HG03342 (cell line): ENCODE results near the gene TMEM242.

ENCODE experiments used
- ATAC-seq: cut with Tn5 transposase; IDR thresholded peaks from one replicate; pipeline ENCODE4 v1.9.1; 2021; ENCODE audit warnings: mild to moderate bottlenecking, moderate library complexity; ENCODE audit not compliant: unreplicated experiment

TMEM242 gene

DNA sequence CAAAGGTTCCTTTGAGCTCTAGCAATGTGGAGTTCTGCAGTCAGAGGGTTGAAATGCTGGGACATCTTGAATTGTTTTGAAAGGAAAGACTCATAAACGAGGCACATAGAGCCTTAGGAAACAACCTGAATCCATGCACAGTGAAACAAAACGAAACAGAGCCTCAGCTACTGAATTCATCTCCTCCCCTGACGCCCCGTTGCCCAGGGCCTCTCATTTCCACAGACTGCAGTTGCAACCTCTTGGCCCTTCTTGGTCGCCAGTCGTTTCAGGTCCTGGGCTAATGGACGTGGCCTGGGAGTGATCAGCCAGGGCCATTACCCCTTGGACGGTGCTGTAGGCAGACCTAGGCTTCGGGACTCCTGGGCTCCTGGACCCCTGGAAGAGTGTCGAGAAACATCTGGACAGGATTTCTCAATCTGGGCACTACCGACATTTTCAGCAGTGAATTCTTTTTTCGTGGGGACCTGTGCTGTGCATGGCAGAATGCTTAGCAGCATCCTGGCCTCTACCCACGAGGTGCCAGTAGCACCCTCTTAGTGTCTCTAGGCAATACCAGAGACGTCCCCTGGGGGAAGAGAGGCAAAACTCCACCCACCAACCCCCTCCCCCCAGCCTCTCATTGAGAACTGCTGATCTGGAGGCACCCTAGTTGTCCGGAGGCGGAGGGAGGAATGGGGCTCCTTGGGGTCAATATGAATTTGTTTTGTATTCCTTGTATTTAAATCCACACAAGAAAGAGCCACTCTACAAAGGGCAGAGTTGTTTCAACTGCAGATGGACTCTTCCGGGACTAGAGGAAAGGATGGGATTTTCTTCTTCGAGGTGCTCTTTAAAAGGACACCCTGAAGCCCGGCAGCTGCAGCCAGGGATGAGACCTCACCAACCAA lies 50.2 kb downstream of the TMEM242 start:
- no peak for ATAC-seq

DNA sequence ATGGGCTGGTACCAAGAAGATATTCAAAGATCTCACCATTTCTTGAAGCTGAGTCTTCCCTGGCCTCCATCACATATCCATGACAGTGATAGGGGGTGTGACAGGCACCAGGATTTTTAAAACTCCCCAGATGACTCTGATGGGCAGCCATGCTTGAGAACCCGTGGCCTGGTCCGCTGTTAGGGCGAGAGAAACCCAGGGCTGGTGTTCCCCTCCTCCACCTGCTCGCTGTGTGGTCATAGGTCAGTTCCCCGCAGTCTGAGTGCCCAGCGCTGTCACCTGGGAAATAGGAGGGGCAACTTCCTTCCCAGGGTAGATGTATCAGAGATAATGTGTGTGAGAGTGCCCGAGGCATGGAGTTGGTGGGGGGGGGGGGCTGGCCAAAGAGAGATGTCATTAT lies 50.9 kb downstream of the TMEM242 start:
- ATAC-seq, result no peak

DNA sequence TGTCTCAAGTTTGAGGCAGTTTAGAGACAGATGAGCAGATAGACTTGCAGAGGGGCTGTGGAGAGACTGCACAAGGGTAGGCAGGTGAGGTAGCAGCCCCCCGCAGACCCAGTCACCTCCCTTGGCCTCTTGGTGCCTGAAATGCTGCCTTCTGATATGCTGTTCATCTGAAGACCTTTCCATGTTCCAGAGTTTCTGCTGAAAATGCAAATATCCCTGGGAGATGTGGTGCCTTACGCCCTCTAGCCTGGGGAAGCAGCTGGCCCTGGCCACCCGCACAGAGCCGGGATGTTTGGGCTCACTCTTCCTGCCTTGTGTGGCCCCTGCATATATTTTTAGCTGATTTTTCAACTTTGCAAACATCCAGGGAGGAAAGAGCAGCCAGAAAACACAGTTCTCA lies 51.4 kb downstream of the TMEM242 start:
- no peak for ATAC-seq

DNA sequence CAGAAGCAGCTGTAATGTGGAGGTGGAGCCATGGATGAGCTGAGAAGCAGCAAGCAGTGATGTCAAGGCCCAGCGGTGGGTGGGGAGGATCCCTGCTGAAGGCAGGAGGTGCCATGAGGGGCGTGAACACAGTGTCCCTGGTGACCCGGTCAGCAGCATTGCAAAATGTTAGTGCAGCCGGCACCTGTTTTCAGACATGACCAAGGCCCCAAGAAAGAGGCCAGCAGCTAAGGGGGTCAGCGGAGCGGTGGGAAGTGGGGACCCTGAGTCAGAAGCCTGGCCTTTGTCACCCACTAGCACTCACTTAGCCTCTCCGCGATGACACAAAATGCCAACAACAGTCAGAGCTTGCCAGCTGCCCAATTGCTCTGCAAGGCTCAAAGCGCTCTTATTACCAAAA lies 51.9 kb downstream of the TMEM242 start:
- no peak for ATAC-seq

DNA sequence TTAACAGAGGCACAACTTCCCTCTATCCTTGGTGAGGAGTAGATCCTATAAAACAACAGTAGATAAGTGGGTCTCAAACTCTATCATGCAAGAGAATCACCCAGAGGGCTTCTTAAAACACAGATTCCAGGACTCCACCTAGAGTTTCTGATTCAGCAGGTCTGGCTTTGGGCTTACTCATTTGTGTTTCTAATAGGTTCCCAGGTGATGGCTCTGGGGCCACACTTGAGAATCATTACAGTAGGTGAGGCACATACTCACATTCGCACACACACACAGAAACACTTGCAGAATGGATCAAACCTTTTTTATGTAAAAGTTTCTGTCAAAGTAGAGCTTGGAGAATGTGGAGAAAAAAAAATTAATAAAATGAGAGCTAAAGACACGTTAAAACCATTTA lies 52.4 kb downstream of the TMEM242 start:
- ATAC-seq, result no peak

DNA sequence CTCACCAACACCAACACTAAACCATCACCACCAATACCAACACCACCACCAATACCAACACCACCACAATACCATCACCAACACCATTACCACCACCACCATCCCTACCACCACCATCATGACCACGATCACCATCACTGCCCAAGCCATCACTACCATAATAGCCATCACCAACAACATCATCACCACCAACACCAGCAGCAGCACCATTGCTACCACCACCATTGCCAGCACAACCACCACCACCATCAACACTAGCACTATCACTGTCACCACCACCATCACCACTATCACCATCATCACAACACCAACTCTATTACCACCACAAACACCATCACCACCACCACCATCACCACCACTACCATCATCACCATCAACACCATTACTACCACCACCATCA lies 53.0 kb downstream of the TMEM242 start:
- no peak for ATAC-seq

DNA sequence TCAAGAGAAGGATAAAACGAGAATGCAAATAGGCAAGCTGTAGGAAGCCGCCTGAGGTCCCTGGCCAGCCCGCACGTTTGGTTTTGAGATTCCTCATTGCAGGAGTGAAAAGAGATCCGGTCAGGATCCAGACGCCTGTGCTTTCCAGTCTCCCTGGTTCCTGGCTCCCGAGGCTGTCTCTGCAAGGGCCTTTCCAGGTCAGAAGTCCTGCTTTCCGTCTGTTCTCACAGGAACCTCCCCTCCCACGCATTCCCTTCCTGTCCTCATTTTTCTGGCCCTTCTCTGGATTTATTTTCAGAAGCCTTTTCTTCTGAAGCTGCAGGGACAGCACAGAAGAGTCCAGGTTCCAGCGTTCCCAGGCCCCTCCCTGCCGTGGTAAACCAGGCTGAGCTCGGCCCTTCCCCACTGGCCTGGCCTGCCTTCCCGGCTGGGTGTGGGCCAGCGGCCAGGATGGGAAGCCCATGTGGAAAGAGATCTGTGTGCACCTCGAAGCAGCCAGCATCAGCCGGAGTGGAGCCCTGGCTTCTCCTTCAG lies 54.0 kb downstream of the TMEM242 start:
- ATAC-seq, result no peak

DNA sequence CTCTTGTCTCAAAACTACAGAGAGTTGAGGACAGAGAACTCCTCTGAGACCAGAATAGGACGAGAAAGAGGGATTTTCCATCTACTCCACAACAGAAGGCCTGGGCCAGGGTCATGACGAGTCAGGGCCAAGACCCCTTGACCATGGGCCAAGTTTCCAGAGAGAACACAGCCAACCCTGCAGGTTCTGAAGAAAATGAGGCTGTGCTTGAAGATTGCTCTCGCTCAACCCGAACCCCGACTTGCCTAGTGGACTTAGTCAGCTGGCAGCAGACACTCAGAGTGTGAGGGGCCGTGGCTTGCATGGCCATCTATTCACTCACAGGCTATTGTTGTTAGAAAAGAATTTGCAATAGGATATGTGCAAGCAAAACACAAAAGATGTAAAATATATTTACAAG lies 54.5 kb downstream of the TMEM242 start:
- no peak for ATAC-seq

DNA sequence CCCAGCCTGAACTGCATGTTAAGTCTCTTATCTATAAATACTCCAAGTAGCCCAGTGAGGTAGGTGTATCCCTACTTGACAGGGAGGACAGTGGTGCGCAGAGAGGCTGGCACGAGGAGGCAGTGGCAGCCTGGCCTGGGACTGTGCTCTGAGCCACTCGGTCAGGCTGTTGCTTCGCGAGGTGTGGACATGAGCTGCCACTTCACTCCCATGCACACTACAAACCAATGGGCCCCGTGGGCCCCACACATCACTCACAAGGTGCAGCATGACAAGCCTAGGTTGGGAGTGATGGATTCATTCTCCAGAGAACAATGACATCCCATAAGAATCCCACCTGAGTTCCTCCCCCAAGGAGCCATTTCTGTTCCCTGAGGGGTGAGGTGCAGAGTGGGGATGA lies 54.9 kb downstream of the TMEM242 start:
- no peak for ATAC-seq

DNA sequence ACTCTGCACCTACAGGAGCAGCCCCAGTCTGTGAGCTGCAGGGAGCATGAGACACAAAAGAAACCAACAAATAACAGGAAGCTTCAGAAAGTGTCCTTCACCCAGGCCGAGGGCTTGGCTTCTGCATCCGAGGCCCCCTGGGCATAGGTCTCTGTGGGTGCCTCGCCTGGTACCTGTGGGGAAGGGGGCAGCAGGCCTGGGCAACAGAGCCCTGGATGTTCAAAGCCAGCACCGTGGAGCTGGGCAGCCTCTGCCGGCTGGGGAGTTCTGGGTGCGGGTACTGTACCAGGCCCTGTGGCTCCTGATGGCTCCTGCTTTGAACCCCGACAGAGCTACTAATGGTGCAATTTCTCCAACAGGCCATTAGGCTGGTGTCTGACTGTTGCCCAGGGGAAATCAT lies 55.7 kb downstream of the TMEM242 start:
- ATAC-seq, result no peak

DNA sequence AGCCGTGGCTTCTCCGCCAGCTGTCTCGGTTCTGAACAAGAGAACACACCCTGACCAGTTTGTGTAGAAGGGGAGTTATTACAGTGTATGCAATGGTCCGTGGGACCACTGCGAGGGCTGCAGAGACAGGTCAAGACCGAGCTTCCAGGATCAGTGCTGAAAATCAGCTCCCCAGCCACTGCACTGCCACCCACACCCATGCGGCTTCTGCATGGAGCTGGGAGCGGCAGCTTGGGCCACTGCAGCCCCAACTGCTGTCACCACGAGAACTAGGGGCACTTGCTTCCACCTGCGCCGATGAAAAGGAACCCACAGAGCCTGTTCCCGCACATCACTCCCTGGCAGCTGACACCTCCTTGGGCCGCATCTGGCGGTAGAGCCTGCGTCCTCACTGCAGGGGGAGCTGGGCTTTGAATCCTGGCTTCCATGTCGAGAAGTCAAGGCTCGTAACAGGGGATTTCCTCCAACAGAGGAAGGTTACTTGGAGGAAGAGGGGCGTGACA lies 56.2 kb downstream of the TMEM242 start:
- no peak for ATAC-seq

DNA sequence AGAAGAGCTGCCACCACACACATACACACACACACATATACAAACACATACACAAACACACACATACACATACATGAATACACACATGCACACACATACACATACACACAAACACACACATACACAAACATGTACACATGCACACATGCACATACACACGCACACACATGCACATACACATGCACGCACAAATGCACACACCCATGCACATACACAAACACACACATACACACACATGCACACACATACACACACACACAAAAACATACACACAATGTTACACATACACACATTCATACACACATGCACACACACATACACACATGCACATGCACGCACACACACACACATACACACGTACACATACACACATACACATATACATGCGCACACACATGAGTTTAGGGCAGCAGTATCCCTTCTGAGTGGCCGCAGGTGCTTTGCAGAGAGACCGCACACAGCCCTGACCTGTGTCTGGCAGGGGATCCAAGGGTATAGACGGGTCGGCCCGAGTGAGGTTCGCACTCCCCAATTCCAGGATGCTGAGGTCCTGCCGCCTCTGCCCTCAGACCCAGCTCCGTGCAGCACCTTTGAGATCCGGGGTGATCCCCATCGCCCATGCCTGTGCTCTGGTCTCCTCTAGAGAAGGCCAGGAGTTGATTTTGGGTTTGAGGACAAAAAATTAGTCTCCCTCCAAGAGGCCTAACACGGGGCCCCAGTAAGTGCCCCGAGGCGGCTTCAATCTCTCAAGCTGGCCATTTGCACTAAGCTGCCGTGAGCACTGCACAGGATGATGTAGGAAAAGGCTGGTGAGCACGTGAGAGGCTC lies 56.8 kb downstream of the TMEM242 start:
- no peak for ATAC-seq

DNA sequence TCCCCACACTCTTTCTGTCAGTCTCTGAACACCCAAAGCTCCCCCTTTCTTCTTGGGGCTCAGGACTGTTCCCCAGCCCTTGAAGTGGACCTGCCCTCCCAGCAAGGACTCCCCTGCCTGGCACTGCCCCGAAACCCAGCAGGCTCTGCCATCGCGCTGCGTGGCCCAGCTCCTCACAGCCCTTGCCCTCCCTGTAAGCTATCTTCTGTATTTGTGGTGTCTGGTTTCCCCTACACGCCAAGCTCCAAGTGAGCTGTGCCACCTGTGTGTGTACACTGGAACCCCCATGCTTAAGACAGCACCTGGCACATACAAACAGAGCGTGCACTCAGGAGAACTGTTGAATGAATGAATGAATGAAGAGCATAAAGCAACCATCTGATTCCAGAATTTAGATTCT lies 57.7 kb downstream of the TMEM242 start:
- ATAC-seq, result no peak

DNA sequence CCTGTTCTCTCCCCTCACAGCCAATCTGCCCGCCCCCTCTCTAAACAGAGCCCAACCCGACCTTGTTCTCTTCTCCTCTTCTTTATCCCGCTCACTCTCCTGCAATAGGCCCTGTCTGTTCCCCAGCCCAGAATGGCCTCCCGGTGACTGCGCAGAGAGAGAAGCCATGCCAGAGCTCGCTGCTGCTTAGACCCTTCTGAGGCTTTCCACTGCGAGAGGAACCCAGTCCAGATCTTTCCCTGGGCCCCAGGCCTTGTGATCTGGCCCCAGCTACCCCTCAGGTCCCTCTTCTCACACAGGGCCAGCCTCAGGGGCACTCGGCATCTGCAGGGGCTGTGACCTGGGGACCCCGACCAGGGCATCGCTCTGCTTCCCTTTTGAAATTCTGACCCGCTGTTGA lies 58.1 kb downstream of the TMEM242 start:
- no peak for ATAC-seq

DNA sequence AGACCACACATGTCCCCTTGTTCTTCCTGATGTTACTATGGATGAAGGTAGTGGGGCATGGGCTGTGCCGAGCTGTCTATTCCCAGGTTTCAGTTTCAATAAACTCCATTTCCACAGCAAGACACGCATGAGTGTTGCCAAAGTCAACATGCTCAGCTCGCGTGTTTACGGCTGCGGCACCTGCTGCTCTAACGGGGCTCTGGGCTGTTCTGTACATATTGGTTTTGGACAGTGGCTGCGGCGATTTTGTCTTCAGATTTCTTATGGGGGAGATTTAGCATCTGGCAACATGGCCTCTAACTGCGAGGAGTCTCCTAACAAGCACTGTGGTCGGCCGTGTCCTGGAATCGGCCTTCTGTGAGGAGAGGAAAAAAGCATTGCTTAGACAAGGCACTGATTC lies 58.6 kb downstream of the TMEM242 start:
- ATAC-seq, result no peak

DNA sequence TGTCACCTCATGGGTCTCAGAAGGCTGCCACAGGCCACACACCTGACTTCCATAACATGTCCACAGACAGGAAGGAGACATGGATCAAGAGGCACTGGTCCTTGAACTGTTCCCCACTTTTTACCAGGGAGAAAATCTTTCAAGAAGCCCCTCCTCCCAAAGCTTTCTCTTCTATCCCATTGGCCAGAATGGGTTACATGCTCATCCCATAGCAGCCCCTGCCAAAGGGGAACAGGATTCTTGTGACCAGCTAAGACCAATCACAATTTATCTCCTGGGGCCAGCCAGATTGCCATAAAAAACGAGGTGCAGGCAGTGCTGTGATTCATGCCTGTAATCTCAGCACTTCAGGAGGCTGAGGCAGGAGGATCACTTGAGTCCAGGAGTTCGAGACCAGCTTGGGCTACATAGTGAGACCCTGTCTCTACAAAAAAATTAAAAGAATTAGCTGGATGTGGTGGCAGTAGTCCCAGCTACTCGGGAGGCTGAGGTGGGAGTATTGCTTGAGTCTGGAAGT lies 59.4 kb downstream of the TMEM242 start:
- ATAC-seq, result no peak

DNA sequence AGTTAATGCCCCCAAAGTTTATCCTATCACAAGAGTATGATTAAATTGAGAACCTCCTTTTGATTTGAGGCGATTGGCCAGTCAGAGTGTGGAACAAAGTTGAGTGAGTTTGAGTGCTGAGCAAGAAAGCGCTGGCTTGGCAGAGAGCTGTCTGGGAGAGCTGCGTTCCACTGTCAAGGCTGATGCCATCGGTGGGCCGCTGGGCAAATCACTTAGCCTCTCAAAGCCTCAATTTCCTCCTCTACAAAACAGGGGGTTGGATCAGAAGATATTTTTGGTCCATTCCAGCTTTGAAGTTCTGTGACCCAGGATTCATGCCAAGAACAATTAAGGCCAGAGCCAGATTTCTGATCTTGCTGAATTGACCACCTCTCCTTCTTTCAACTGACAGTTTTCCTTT lies 60.2 kb downstream of the TMEM242 start:
- ATAC-seq, result no peak

DNA sequence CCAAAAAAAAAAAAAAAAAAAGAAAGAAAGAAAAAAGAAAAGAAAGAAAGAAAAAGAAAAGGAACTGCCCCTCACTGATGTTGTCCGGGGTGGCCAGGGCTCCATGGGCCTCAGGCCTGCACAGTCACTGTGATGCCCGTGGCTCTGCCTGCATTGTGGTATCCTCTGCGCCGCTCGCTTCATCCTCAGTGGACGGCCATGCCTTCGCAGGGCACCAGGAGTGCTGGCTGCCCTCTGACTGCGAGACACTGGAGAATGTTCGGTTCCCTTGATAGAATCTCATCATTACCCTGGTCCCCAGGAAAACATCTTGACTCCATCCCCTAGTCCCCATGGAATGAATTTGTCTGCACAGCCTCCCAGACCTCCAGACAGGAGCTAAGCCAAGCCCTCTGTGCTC lies 61.7 kb downstream of the TMEM242 start:
- no peak for ATAC-seq

DNA sequence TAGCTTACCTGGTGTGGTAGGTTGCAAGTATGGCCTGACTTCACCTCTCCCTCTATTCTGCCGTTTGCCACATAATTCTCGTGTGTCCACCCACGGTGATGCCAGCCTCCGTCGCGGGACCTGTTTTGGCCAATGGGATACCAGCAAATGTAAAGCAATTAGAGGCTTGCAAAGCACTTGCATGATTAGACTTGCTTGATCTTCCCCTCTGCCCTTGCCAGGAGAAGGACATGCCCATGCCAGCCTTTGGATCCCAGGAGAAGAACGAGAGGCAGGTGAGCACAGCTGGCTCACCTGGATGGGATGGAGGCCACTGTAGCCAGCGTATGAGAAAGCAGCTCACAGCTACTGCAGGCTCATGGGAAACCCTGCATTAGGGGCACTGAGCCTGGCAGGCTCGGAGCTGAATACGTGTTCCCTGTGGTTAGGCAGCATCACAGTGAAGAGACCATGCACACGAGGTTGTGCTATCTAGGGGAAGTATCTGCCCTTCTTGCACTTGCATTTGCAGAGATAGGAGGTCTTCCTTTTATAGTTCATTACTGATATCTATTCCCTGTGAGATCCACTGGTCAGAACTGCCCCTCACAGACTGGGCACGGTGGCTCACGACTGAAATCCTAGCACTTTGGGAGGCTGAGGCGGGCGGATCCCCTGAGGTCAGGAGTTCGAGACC lies 62.4 kb downstream of the TMEM242 start:
- ATAC-seq, result no peak

DNA sequence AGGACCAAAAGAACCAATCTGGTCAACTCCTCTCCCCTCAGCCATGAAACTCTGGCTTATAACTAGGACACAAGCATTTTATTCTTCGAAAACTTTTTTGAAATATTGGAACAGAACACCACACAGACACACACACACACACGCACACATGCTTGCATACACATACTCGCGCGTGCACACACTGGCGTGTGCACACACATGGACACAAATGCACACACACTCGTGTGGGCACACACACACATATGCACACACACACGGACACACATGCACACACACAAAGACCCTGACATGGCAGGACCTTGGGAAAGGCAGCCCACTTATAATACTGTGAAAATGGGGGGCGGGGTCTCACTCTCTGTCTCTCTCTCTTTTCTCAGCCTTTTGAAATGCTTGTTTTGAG lies 63.9 kb downstream of the TMEM242 start:
- ATAC-seq, result no peak

DNA sequence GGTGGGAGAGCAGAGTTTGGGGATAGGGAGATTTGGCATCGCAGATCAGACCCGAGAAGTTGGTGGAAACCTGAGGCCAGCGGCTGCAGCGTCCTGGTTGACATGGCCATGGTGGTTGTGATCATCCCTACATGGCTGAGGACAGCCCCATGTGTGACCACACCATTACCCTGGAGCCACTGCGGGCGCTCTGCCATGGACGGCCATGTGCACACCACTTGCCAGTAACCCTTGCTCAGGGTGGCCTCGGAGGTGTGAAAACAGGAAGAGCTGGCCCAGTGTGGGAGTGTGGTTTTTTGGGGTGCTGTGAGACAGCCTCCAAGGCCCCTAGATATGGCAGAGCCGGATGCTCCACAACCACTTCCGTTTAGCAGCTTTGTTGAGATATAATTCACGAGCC lies 64.4 kb downstream of the TMEM242 start:
- no peak for ATAC-seq
